ENCODE measurements around the gene WDHD1. TPM values are rescaled to one million over a fixed set of nuclear protein-coding genes. Genes with fewer than 3 reads are reported as not detected.
A peak's percentile ranks its signal among the peaks of the same experiment; 100 is the strongest.

WDHD1 gene
- total RNA-seq, 2 experiments from 2014 or later = 1.8 to 2.2 TPM

DNA sequence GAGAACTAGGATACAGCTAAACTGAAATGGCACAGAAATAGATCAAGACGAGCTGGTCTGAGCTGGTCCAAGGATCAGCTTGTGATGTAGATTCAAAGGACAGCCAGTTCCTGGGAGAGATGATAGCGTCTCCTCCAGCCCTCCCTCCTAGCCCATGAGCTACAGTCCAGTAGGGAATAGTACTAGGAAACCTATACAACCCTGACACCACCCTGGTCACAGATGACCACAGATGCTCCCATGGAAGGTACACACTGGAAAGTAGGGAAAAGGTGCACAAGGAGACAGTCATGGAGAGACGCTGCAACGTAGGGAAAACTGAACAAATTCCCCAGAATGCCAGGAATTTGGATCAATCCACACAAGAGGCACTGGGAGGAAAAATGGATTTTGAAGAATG lies 131.2 kb downstream of the WDHD1 start:
- no peak for ATAC-seq (ENCODE audit: poor library complexity)
- Histone ChIP-seq H3K9me3 (ENCODE audit: control insufficient read depth in 1 of 2, insufficient read depth in 1 of 2, low read length in 2 of 2) (no peaks in the 10 kb centered on the region), H3K27ac (ENCODE audit: low read depth in 1 of 2, low read length in 2 of 2) (no peak overlapping the region), H3K4me1 (ENCODE audit: insufficient read depth, low read length) (peaks cover 27% of the 10 kb centered on the region), H3K36me3 (ENCODE audit: insufficient read depth, low read length) (no peaks in the 10 kb centered on the region), H3K4me3 (ENCODE audit: low read length) (no peak overlapping the region), H3K27me3 (ENCODE audit: control insufficient read depth in 1 of 2, insufficient read depth in 2 of 2, low read length in 2 of 2) (no peaks in the 10 kb centered on the region)
- peak overlapping the region; percentile 2 for H3K27ac Mint-ChIP-seq
- POLR2A ChIA-PET = no interaction called here
- no peaks in the 10 kb centered on the region for H3K36me3 Mint-ChIP-seq (ENCODE audit: low read depth)
- no peaks in the 10 kb centered on the region for H3K9me3 Mint-ChIP-seq
- no peak for DNase-seq
- H3K4me3 Mint-ChIP-seq = no peak overlapping the region
- peaks cover 43% of the 10 kb centered on the region for H3K4me1 Mint-ChIP-seq (ENCODE audit: low read depth)
- TF ChIP-seq, protein P1, sequence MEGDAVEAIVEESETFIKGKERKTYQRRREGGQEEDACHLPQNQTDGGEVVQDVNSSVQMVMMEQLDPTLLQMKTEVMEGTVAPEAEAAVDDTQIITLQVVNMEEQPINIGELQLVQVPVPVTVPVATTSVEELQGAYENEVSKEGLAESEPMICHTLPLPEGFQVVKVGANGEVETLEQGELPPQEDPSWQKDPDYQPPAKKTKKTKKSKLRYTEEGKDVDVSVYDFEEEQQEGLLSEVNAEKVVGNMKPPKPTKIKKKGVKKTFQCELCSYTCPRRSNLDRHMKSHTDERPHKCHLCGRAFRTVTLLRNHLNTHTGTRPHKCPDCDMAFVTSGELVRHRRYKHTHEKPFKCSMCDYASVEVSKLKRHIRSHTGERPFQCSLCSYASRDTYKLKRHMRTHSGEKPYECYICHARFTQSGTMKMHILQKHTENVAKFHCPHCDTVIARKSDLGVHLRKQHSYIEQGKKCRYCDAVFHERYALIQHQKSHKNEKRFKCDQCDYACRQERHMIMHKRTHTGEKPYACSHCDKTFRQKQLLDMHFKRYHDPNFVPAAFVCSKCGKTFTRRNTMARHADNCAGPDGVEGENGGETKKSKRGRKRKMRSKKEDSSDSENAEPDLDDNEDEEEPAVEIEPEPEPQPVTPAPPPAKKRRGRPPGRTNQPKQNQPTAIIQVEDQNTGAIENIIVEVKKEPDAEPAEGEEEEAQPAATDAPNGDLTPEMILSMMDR (IDR thresholded peaks at IDR 0.05) = no peak
- intact Hi-C loops (cut with DNase I, micrococcal nuclease) = no loop called here
- H3K27me3 Mint-ChIP-seq = no peaks in the 10 kb centered on the region
- CTCF ChIA-PET = no interaction called here

GRCh38 chr14:54894995-54895394 lies 131.9 kb downstream of the WDHD1 start:
- H3K9me3 Mint-ChIP-seq = no peaks in the 10 kb centered on the region
- Histone ChIP-seq H3K4me3 (ENCODE audit: low read length) (no peak overlapping the region), H3K9me3 (ENCODE audit: control insufficient read depth in 1 of 2, insufficient read depth in 1 of 2, low read length in 2 of 2) (no peaks in the 10 kb centered on the region), H3K36me3 (ENCODE audit: insufficient read depth, low read length) (no peaks in the 10 kb centered on the region), H3K27me3 (ENCODE audit: control insufficient read depth in 1 of 2, insufficient read depth in 2 of 2, low read length in 2 of 2) (no peaks in the 10 kb centered on the region), H3K27ac (ENCODE audit: low read depth in 1 of 2, low read length in 2 of 2) (no peak overlapping the region), H3K4me1 (ENCODE audit: insufficient read depth, low read length) (peaks cover 20% of the 10 kb centered on the region)
- ChIA-PET POLR2A (no interaction called here), CTCF (interaction anchor here (3.5 kb wide), 1 partner anchor 8 kb away, joined by 11 read pairs; the partner anchor contains the start of gene GCH1)
- intact Hi-C loops (cut with DNase I, micrococcal nuclease) = no loop called here
- H3K4me3 Mint-ChIP-seq = no peak overlapping the region
- no peak overlapping the region for H3K27ac Mint-ChIP-seq
- no peak for DNase-seq
- no peaks in the 10 kb centered on the region for H3K36me3 Mint-ChIP-seq (ENCODE audit: low read depth)
- TF ChIP-seq, protein P1 (IDR thresholded peaks at IDR 0.05) = no peak
- no peaks in the 10 kb centered on the region for H3K27me3 Mint-ChIP-seq
- no peak for ATAC-seq (ENCODE audit: poor library complexity)
- peaks cover 42% of the 10 kb centered on the region for H3K4me1 Mint-ChIP-seq (ENCODE audit: low read depth)

DNA sequence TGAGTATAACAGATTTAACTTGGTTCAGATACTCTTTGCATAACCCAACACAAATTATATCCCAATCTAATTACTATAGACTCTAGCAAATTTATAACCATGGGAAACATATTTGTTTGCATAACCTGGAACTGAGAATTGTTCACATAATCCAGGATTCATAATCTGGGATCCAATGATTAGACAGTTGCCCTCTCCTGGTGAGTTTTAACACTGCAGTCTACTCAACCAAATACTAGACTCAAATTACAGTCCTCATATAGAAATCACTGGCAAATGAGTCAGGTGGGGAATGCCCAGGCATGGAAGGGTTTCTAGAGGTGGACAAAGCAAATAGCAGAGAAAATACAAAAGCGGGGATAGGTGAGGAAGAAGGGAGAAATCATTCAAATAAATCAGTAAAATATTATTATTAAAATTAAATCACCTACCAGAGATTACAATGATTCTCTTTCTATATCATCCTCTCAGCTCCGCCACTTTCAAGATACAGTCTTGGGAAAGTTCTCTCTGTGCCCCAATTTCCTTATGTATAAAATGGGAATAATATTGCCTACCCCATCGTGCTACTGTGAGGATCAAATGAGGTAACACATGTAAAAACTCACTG lies 133.6 kb downstream of the WDHD1 start:
- peak; percentile 81 for ATAC-seq (ENCODE audit: poor library complexity)
- Mint-ChIP-seq H3K27ac (no peak overlapping the region), H3K4me3 (no peak overlapping the region), H3K4me1 (ENCODE audit: low read depth) (peaks cover 54% of the 10 kb centered on the region), H3K9me3 (no peaks in the 10 kb centered on the region), H3K36me3 (ENCODE audit: low read depth) (no peaks in the 10 kb centered on the region), H3K27me3 (no peaks in the 10 kb centered on the region)
- Histone ChIP-seq H3K4me3 (ENCODE audit: low read length) (no peak overlapping the region), H3K4me1 (ENCODE audit: insufficient read depth, low read length) (peaks cover 16% of the 10 kb centered on the region), H3K36me3 (ENCODE audit: insufficient read depth, low read length) (no peaks in the 10 kb centered on the region), H3K27ac (ENCODE audit: low read depth in 1 of 2, low read length in 2 of 2) (no peak overlapping the region), H3K9me3 (ENCODE audit: control insufficient read depth in 1 of 2, insufficient read depth in 1 of 2, low read length in 2 of 2) (no peaks in the 10 kb centered on the region), H3K27me3 (ENCODE audit: control insufficient read depth in 1 of 2, insufficient read depth in 2 of 2, low read length in 2 of 2) (no peaks in the 10 kb centered on the region)
- ChIA-PET CTCF (interaction anchor here (0.6 to 3.5 kb wide), 3 partner anchors 10 to 17 kb away, joined by 3 to 11 read pairs (median 3); partner anchors contain the start of gene GCH1), POLR2A (interaction anchor here (1.6 to 1.8 kb wide), 2 partner anchors 9 to 12 kb away, joined by 3 to 12 read pairs; partner anchors contain the start of gene GCH1)
- peak in 5 of 14 experiments; percentile 9 to 76 (median 47) for DNase-seq
- intact Hi-C loops (cut with DNase I, micrococcal nuclease) = no loop called here
- TF ChIP-seq, protein P1 (IDR thresholded peaks at IDR 0.05) = peak; percentile 81

All from CD4-positive, alpha-beta T cell (primary cell).